Measurements from ENCODE around the gene SLC27A5.

- TF ChIP-seq CTCF (IDR thresholded peaks at IDR 0.05) (no peak), POLR2A (IDR thresholded peaks at IDR 0.05) (no peak), POLR2AphosphoS5 (IDR thresholded peaks at IDR 0.05; ENCODE audit: insufficient read depth in 1 of 2, low read depth in 1 of 2) (no peak)
These were observed 38.8 kb upstream of the SLC27A5 start for GRCh38 chr19:58550362-58551122.

All from vagina (tissue), 2 donors.